ENCODE results near the gene DPAGT1.

The DPAGT1 gene

DNA sequence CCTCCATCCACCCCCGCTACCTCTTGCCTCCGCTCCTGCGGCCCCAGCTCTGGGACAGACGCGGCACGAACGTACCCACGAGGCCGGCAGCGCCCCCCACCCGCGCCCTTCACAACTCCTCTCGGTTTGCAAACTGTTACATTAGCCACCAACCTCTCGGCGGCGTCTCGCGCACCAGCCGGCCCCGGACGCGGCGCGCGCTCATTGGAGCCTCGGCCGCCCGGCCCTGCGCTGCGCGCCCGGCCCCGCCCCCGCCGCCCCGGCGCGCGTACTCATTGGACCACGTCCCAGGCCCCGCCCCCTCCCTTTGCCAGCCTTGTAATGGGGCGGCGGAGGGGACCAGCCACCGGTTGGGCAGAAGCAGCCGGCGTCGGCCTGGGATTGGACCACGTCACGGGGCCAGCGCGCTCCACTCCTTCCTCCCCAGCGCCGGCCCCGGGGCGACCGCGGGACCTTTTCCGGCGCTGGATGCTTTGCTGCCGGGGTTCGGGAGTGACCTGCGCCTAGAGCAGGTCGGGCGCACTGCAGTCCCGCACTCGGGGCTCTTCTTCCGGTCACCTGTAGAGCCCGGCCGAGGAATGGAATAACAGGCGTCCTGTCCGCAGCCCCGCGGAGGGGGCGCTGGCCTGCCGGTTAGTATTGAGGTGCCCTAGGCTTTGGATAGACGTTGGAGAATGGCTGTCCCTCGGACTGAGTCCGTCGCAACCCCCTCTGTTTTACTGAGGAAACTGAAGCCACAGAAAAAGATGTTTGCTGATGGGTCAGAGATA is 44.5 kb downstream of the DPAGT1 start, which contains the start of gene HYOU1:
TSS of gene HYOU1 (minus strand) at position 206 of the 770 bp plus-strand sequence. CDS start 1,045 bp downstream, outside the sequence.
- peak; percentile 89 for DNase-seq

- no peak for DNase-seq
These were observed 45.1 kb downstream of the DPAGT1 start for GRCh38 chr11:119056421-119056999.

DNA sequence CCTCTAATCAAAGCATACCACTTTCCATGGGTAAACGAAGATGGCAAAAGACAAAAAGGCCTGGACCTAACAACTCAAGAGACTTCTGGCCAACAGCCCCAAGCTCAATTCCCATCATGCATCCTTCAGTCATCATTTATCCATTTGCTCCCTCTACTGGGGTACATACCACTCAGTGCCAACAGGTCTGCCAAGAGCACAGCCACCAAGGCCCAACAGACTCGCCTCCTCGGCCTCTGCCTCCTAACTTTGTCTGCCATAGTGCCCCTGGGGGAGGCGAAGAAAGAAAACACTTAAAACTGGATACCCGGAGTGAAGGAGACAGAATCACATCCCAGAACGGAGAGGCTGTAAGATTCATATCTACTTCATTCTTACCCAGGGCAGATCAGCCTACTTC is 45.8 kb downstream of the DPAGT1 start:
- no peak for DNase-seq

- DNase-seq = no peak
These were observed 47.2 kb downstream of the DPAGT1 start for GRCh38 chr11:119054418-119054817.

- no peak for DNase-seq
These were observed 49.4 kb downstream of the DPAGT1 start for GRCh38 chr11:119052163-119052814.

GRCh38 chr11:119051440-119052162 is 50.1 kb downstream of the DPAGT1 start:
- no peak for DNase-seq

DNA sequence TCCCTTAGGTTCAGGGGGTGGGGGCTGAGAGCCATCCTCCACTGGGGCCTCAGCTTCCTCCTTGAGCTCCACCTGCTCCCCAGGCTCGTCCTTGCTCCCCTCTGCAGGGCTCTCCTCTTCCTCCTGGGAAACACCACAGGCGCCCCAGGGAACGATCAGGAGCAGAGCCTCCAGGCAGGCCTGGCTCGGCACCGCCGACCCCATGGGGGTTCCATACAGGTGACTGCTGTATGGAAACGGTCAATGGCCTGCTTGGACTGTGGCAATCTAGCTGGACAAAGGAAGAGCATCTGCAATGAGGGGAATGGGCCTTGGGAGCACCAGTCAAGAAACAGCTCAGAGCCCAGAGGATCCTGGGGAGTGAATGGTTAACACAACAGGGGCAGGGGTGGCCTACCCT is 52.6 kb downstream of the DPAGT1 start:
- no peak for DNase-seq

- DNase-seq = no peak
These were observed 53.0 kb downstream of the DPAGT1 start for GRCh38 chr11:119048644-119049043.

- no peak for DNase-seq
These were observed 54.4 kb downstream of the DPAGT1 start for GRCh38 chr11:119047205-119047604.

All from DMS153 (cell line).